DND-41 (cell line): ENCODE measurements around the gene WNT5A.

Source experiments
- ATAC-seq: fragments of 200-7000 bp; cut with Tn5 transposase; 3 replicates; pipeline ENCODE4 v1.9.1; 2021; ENCODE audit warnings: low read depth; ENCODE audit not compliant: insufficient read depth
- DNase-seq: peaks from one replicate; pipeline ENCODE4 v3.0.0-alpha.2; 2020
- H2AFZ ChIP-seq: 2 replicates; pipeline ENCODE4 v1.6.0; 2012; ENCODE audit warnings: low read depth, low read length
- H3K27ac ChIP-seq: 2 replicates; pipeline ENCODE4 v1.5.1; 2012; ENCODE audit warnings: low read length, inconsistent platforms
- H3K27me3 ChIP-seq: fragments of 200-600 bp; sonication (generic); 2 replicates; pipeline ENCODE4 v1.6.0; 2012; ENCODE audit warnings: low read length, mild to moderate bottlenecking, inconsistent platforms; ENCODE audit not compliant: insufficient read depth, poor library complexity
- H3K36me3 ChIP-seq: 2 replicates; pipeline ENCODE4 v1.5.1; 2012; ENCODE audit warnings: low read length, inconsistent platforms; ENCODE audit not compliant: insufficient read depth
- H3K4me1 ChIP-seq: 2 replicates; pipeline ENCODE4 v1.5.1; 2012; ENCODE audit warnings: mild to moderate bottlenecking, low read length; ENCODE audit not compliant: insufficient read depth
- H3K4me2 ChIP-seq: 2 replicates; pipeline ENCODE4 v1.6.0; 2012; ENCODE audit warnings: mild to moderate bottlenecking, moderate library complexity, low read length, inconsistent platforms; ENCODE audit not compliant: insufficient read depth
- H3K4me3 ChIP-seq, 2 experiments: fragments of 200-600 bp in 1 of 2; shearing (Covaris generic) in 1 of 2; 2 replicates each; pipeline ENCODE4 v1.5.1; 2012 to 2016; ENCODE audit warnings: inconsistent platforms in 2 of 2, low read length in 2 of 2, mild to moderate bottlenecking in 2 of 2, low read depth in 1 of 2, moderate library complexity in 1 of 2
- H3K79me2 ChIP-seq: 2 replicates; pipeline ENCODE4 v1.6.0; 2012; ENCODE audit warnings: low read length, inconsistent platforms; ENCODE audit not compliant: insufficient read depth
- H3K9ac ChIP-seq: 2 replicates; pipeline ENCODE4 v1.6.0; 2012; ENCODE audit warnings: low read depth, mild to moderate bottlenecking, inconsistent platforms, low read length, moderate library complexity
- H3K9me3 ChIP-seq: 2 replicates; pipeline ENCODE4 v1.5.1; 2012; ENCODE audit warnings: low read length, moderate library complexity, mild to moderate bottlenecking, inconsistent platforms; ENCODE audit not compliant: insufficient read depth, severe bottlenecking
- H4K20me1 ChIP-seq: 2 replicates; pipeline ENCODE4 v1.6.0; 2012; ENCODE audit warnings: low read length; ENCODE audit not compliant: insufficient read depth
- EZH2 ChIP-seq: IDR thresholded peaks from 3 replicates; pipeline ENCODE4 v1.6.1; 2012; ENCODE audit warnings: borderline replicate concordance, low read depth, mild to moderate bottlenecking, moderate library complexity, low read length, inconsistent platforms; ENCODE audit not compliant: severe bottlenecking
- TF ChIP-seq, protein P1 (sequence below): IDR thresholded peaks from 2 replicates; pipeline ENCODE4 v1.5.1; 2012; ENCODE audit warnings: borderline replicate concordance, low read length, moderate library complexity, mild to moderate bottlenecking; ENCODE audit not compliant: poor library complexity, severe bottlenecking; ENCODE audit errors: extremely low read depth

WNT5A gene

GRCh38 chr3:55483196-55484095, 3.7 kb downstream of the WNT5A start:
- H3K27ac ChIP-seq = no peak overlapping the region
- TF ChIP-seq EZH2 = no peak
- TF ChIP-seq, protein P1, sequence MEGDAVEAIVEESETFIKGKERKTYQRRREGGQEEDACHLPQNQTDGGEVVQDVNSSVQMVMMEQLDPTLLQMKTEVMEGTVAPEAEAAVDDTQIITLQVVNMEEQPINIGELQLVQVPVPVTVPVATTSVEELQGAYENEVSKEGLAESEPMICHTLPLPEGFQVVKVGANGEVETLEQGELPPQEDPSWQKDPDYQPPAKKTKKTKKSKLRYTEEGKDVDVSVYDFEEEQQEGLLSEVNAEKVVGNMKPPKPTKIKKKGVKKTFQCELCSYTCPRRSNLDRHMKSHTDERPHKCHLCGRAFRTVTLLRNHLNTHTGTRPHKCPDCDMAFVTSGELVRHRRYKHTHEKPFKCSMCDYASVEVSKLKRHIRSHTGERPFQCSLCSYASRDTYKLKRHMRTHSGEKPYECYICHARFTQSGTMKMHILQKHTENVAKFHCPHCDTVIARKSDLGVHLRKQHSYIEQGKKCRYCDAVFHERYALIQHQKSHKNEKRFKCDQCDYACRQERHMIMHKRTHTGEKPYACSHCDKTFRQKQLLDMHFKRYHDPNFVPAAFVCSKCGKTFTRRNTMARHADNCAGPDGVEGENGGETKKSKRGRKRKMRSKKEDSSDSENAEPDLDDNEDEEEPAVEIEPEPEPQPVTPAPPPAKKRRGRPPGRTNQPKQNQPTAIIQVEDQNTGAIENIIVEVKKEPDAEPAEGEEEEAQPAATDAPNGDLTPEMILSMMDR = no peak
- H3K36me3 ChIP-seq = no peaks in the 10 kb centered on the region
- H3K27me3 ChIP-seq = no peaks in the 10 kb centered on the region
- no peaks in the 10 kb centered on the region for H3K9me3 ChIP-seq
- no peak overlapping the region for H3K9ac ChIP-seq
- no peak for DNase-seq
- H3K4me1 ChIP-seq = no peaks in the 10 kb centered on the region
- no peak overlapping the region for H3K4me3 ChIP-seq
- H3K4me2 ChIP-seq = no peak overlapping the region
- ATAC-seq = no peak
- no peaks in the 10 kb centered on the region for H4K20me1 ChIP-seq
- no peak overlapping the region for H2AFZ ChIP-seq
- H3K79me2 ChIP-seq = no peaks in the 10 kb centered on the region

DNA sequence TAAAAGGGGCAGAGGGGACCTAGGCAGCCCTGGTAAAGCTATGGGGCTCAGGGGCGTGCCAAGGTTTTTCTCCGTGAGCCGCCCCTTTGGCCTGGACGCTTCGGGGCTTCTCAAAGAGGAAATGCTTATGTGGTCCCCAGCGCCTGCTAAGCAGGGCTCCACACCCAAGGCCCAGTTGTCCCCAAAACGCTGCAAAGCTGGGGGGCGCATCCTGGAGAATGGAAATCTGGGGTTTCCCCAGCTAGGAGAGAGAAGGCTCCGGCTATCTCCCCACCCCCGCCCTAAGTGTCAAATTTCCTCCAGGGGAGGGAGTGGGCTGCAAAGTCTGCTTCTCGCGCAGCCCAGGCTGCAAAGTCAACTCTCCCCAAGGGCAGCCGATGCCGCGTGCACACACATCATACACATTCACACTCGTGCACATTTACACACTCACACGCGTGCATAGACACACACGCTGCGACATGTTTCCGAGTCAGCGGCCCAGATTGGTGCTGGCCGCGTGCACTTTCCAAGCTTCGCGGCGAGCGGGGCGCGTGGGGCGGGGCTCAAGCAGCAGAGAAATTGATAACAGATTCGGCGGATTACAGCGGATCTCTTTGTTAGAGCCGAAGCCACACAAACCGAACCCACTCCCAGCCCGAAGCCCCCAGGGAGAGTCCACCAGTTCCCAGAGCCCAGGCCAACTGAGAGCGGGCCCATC, 4.5 kb downstream of the WNT5A start:
- no peak for ATAC-seq
- no peak overlapping the region for H3K4me3 ChIP-seq
- H2AFZ ChIP-seq = no peak overlapping the region
- TF ChIP-seq, protein P1 = no peak
- TF ChIP-seq EZH2 = no peak
- no peaks in the 10 kb centered on the region for H3K9me3 ChIP-seq
- no peak for DNase-seq
- H3K4me1 ChIP-seq = no peaks in the 10 kb centered on the region
- H3K4me2 ChIP-seq = no peak overlapping the region
- no peak overlapping the region for H3K27ac ChIP-seq
- H3K9ac ChIP-seq = no peak overlapping the region
- H3K27me3 ChIP-seq = no peaks in the 10 kb centered on the region
- H3K79me2 ChIP-seq = no peaks in the 10 kb centered on the region
- no peaks in the 10 kb centered on the region for H4K20me1 ChIP-seq
- H3K36me3 ChIP-seq = no peaks in the 10 kb centered on the region

GRCh38 chr3:55481744-55482495, 5.2 kb downstream of the WNT5A start:
- TF ChIP-seq EZH2 = no peak
- TF ChIP-seq, protein P1 = no peak
- no peak overlapping the region for H3K9ac ChIP-seq
- no peak for DNase-seq
- no peaks in the 10 kb centered on the region for H3K4me1 ChIP-seq
- H4K20me1 ChIP-seq = no peaks in the 10 kb centered on the region
- ATAC-seq = no peak
- no peak overlapping the region for H3K27ac ChIP-seq
- H2AFZ ChIP-seq = no peak overlapping the region
- H3K9me3 ChIP-seq = no peaks in the 10 kb centered on the region
- peaks cover 4% of the 10 kb centered on the region for H3K27me3 ChIP-seq
- no peaks in the 10 kb centered on the region for H3K36me3 ChIP-seq
- H3K4me3 ChIP-seq = no peak overlapping the region
- no peaks in the 10 kb centered on the region for H3K79me2 ChIP-seq
- H3K4me2 ChIP-seq = no peak overlapping the region
